Calu3 (cell line): ENCODE results near the gene PAX8. TPM values are rescaled to one million over a fixed set of nuclear protein-coding genes. Genes with fewer than 3 reads are reported as not detected.

Experiments used
- BruUV-seq: library from RNA; stranded (reverse); fragments of 400-500 nt; replicated peaks from 2 replicates; lab custom pipeline; 2021; lab: Mats Ljungman, UMichigan
- CTCF ChIA-PET: fragments of 300-600 bp; sonication (Branson Sonifier 250); formaldehyde crosslinking; loops from one replicate; lab custom pipeline; 2022; ENCODE audit warnings: antibody characterized with exemption; lab: Charles Lee
- DNase-seq: peaks from one replicate; pipeline ENCODE4 v3.0.0; 2022
- H3K27ac Mint-ChIP-seq: one replicate; pipeline ENCODE4 v1.8.0; 2022; ENCODE audit warnings: mixed read lengths; ENCODE audit not compliant: unreplicated experiment
- H3K27me3 Mint-ChIP-seq: one replicate; pipeline ENCODE4 v1.8.0; 2022; ENCODE audit warnings: mixed read lengths; ENCODE audit not compliant: unreplicated experiment
- H3K36me3 Mint-ChIP-seq: one replicate; pipeline ENCODE4 v1.8.0; 2022; ENCODE audit warnings: mild to moderate bottlenecking, moderate library complexity, mixed read lengths; ENCODE audit not compliant: insufficient read depth, unreplicated experiment
- H3K4me1 Mint-ChIP-seq: one replicate; pipeline ENCODE4 v1.8.0; 2022; ENCODE audit warnings: mild to moderate bottlenecking, low read depth, mixed read lengths; ENCODE audit not compliant: unreplicated experiment
- H3K4me3 Mint-ChIP-seq: one replicate; pipeline ENCODE4 v1.8.0; 2022; ENCODE audit warnings: mild to moderate bottlenecking, low read depth, moderate library complexity, mixed read lengths; ENCODE audit not compliant: unreplicated experiment
- H3K9me3 Mint-ChIP-seq: one replicate; pipeline ENCODE4 v1.8.0; 2022; ENCODE audit warnings: low read depth, mixed read lengths; ENCODE audit not compliant: unreplicated experiment
- CTCF ChIP-seq: fragments of 200-600 bp; IDR thresholded peaks from one replicate; pipeline ENCODE4 v1.8.0; 2022; ENCODE audit warnings: antibody characterized with exemption; ENCODE audit not compliant: unreplicated experiment
- intact Hi-C: fragments of 100-400 bp; cut with micrococcal nuclease; formaldehyde crosslinking; loops from one replicate; pipeline ENCODE4 v1.10.0; 2022; ENCODE audit not compliant: unreplicated experiment
- total RNA-seq: library from RNA; stranded (reverse); gene quantifications from 2 replicates; pipeline ENCODE4 v1.2.3, GENCODE V29; 2022

The PAX8 gene
- total RNA-seq, 1 experiment from 2014 or later = 12.2 TPM

GRCh38 chr2:113232740-113233139 is 46.0 kb downstream of the PAX8 start:
- H3K27ac Mint-ChIP-seq = no peak overlapping the region
- H3K4me1 Mint-ChIP-seq = peaks cover 38% of the 10 kb centered on the region
- intact Hi-C loops = no loop called here
- no peak overlapping the region for H3K4me3 Mint-ChIP-seq
- no peak for TF ChIP-seq CTCF
- CTCF ChIA-PET = interaction anchor here (0.8 kb wide), 1 partner anchor 138 kb away, joined by 3 read pairs; no protein-coding TSS in a partner anchor
- no peaks in the 10 kb centered on the region for H3K27me3 Mint-ChIP-seq
- no peaks in the 10 kb centered on the region for H3K9me3 Mint-ChIP-seq
- DNase-seq = no peak
- no TSS peak for BruUV-seq
- H3K36me3 Mint-ChIP-seq = peaks cover 39% of the 10 kb centered on the region

GRCh38 chr2:113232123-113232522 is 46.6 kb downstream of the PAX8 start:
- Mint-ChIP-seq H3K9me3 (no peaks in the 10 kb centered on the region), H3K4me1 (peaks cover 38% of the 10 kb centered on the region), H3K27ac (no peak overlapping the region), H3K4me3 (no peak overlapping the region), H3K36me3 (peaks cover 33% of the 10 kb centered on the region), H3K27me3 (no peaks in the 10 kb centered on the region)
- intact Hi-C loops = no loop called here
- CTCF ChIA-PET = interaction anchor here (0.8 kb wide), 1 partner anchor 139 kb away, joined by 3 read pairs; no protein-coding TSS in a partner anchor
- DNase-seq = no peak
- no peak for TF ChIP-seq CTCF
- no TSS peak for BruUV-seq

- intact Hi-C loops = no loop called here
- Mint-ChIP-seq H3K4me1 (peaks cover 38% of the 10 kb centered on the region), H3K9me3 (no peaks in the 10 kb centered on the region), H3K27ac (no peak overlapping the region), H3K27me3 (no peaks in the 10 kb centered on the region), H3K4me3 (no peak overlapping the region), H3K36me3 (peaks cover 23% of the 10 kb centered on the region)
- no peak for DNase-seq
- no peak for TF ChIP-seq CTCF
- no TSS peak for BruUV-seq
- CTCF ChIA-PET = interaction anchor here (0.7 kb wide), 1 partner anchor 139 kb away, joined by 3 read pairs; no protein-coding TSS in a partner anchor
These were observed 47.7 kb downstream of the PAX8 start for GRCh38 chr2:113231064-113231463.

- Mint-ChIP-seq H3K4me3 (no peak overlapping the region), H3K9me3 (no peaks in the 10 kb centered on the region), H3K36me3 (peaks cover 19% of the 10 kb centered on the region), H3K27me3 (no peaks in the 10 kb centered on the region), H3K4me1 (peaks cover 38% of the 10 kb centered on the region), H3K27ac (no peak overlapping the region)
- DNase-seq = no peak
- no TSS peak for BruUV-seq
- intact Hi-C loops = no loop called here
- TF ChIP-seq CTCF = no peak
- CTCF ChIA-PET = no interaction called here
These were observed 48.2 kb downstream of the PAX8 start for GRCh38 chr2:113230531-113230930.
